SK-N-MC (cell line): ENCODE results near the gene PTPN4.
"Not testable (repeated sequence)": the region's sequence is repeated elsewhere in the genome, so short reads cannot be mapped to it uniquely, and the experiment has no call there.

Source experiments
- DNase-seq: peaks from one replicate; pipeline ENCODE4 v3.0.0-alpha.2; 2011; ENCODE audit warnings: low read depth, low spot score
- H3K27ac ChIP-seq: fragments of 200-600 bp; sonication (generic); 2 replicates; pipeline ENCODE4 v1.5.1; 2016; ENCODE audit warnings: mixed run types
- H3K36me3 ChIP-seq: fragments of 200-600 bp; sonication (generic); 2 replicates; pipeline ENCODE4 v1.6.1; 2017; ENCODE audit warnings: antibody characterized with exemption, low read length, mixed read lengths; ENCODE audit not compliant: insufficient read depth
- H3K4me3 ChIP-seq: fragments of 200-600 bp; sonication (generic); 2 replicates; pipeline ENCODE4 v1.5.1; 2016
- H3K9ac ChIP-seq: fragments of 200-600 bp; sonication (generic); 2 replicates; pipeline ENCODE4 v1.8.0; 2017; ENCODE audit warnings: mixed run types, mixed read lengths; ENCODE audit not compliant: insufficient read length
- H3K9me3 ChIP-seq: fragments of 200-600 bp; sonication (generic); 2 replicates; pipeline ENCODE4 v1.6.1; 2017; ENCODE audit warnings: low read depth, mild to moderate bottlenecking, antibody characterized with exemption, low read length, moderate library complexity, mixed read lengths
- EZH2 ChIP-seq: fragments of 200-600 bp; sonication (generic); IDR thresholded peaks from one replicate; pipeline ENCODE4 v1.6.1; 2017; ENCODE audit warnings: antibody characterized with exemption
- FOXP2 ChIP-seq: optimal IDR thresholded peaks from 2 replicates; pipeline ENCODE3; 2011; ENCODE audit warnings: mild to moderate bottlenecking, moderate library complexity; ENCODE audit not compliant: insufficient read depth; ENCODE audit errors: extremely low read length, control extremely low read depth
- POLR2AphosphoS5 ChIP-seq: IDR thresholded peaks from 2 replicates; pipeline ENCODE4 v1.6.1; 2012; ENCODE audit warnings: mild to moderate bottlenecking, low read depth, low read length, borderline replicate concordance

The PTPN4 gene

DNA sequence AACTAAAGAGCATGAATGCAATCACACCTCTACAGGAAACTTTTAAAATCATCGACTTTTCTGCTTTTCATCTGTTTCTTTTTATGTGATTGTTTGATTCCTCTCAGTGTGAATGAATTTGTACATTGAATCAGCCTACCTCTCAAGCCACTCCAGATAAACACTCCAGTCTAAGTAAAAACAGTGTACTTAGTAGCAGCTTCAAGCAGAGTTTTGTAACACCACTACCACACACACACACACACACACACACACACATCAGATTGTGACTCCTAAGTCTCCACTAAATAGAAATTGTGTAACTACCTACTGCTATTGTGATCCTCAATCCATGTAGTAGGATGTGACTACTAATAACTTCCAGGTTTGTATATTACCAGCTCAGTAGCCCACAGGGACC is 187.8 kb downstream of the PTPN4 start:
- H3K4me3 ChIP-seq, result no peak overlapping the region
- TF ChIP-seq EZH2 (no peak), FOXP2 (no peak), POLR2AphosphoS5 (no peak)
- no peak for DNase-seq
- 0 out of 2 replicates have a peak, but pooled peaks cover 6% of the 10 kb centered on the region for H3K36me3 ChIP-seq
- H3K9ac ChIP-seq, result no peak overlapping the region
- H3K27ac ChIP-seq, result no peak overlapping the region
- no peaks in the 10 kb centered on the region for H3K9me3 ChIP-seq

DNA sequence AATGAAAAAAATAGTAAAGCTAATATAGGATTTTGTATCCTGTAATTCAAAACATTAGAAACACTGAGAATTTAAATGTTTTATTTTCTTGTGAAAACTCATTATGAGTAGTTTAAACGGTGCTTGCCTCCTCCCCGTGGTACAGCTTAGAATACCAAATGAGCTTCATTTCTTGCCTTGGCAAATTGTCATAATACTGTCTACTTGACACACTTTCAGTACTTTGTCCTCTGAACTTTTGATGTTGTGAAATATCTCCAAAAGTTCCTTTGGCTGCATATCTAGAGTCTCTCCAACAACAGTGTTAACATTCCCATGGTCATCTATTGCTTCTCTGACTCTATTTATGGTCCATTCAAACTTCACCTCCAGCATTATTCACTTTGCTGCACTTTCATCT is 191.2 kb downstream of the PTPN4 start:
- no peak for DNase-seq
- H3K36me3 ChIP-seq, result peaks cover 10% of the 10 kb centered on the region; the same call in 1 of the 2 replicates
- H3K4me3 ChIP-seq, result no peak overlapping the region
- H3K9me3 ChIP-seq, result no peaks in the 10 kb centered on the region
- H3K9ac ChIP-seq, result no peak overlapping the region
- TF ChIP-seq FOXP2, result no peak
- H3K27ac ChIP-seq, result no peak overlapping the region

DNA sequence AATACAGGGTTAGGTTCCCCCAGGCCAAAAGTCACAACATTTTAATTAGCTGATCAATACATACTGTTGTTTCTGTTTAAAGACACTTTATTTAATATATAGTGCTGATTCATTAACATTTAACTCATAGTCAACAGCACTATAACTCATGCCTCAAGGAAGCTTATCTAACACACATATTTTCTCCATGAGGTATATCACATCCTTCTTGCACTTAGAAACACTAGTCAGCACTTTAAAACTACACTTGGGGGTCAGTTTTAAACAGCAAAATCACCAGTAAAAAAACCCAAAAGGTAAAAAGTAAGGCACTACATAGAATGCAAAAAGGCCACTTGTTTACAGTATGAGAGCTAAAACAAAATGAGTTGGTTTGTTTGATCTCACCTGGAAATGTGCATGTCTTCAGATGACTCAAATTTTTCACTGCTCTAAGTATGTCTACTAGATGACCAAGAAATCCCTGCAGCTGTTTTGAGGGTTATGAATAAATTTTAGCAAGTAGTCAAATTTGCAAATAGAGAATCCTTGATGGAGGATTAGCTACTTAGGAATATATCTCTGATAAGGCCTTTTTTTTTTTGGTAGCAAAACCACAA is 199.0 kb downstream of the PTPN4 start:
- Histone ChIP-seq H3K9me3 (0 out of 2 replicates have a peak, but pooled peaks cover 6% of the 10 kb centered on the region), H3K36me3 (peaks cover 32% of the 10 kb centered on the region)
- no peak for DNase-seq

DNA sequence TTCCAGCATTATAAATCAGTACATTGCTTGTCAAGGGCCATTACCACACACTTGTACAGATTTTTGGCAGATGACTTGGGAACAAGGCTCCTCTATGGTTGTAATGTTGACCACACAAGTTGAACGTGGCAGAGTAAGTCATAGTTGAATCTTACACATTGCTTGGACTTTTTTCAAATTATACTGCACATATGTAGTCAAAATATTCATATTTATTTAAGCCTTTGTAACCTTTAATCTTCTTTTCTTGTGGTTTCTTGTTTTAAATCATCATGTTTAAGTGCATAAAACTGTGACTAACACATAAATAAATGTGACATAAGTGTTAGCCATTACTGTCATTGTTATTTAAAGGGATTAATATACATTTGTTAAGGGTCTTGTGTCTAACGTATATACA is 201.1 kb downstream of the PTPN4 start:
- no peak for DNase-seq
- Histone ChIP-seq H3K9me3 (0 out of 2 replicates have a peak, but pooled peaks cover 6% of the 10 kb centered on the region), H3K4me3 (no peak overlapping the region), H3K36me3 (peaks cover 32% of the 10 kb centered on the region), H3K27ac (no peak overlapping the region), H3K9ac (no peak overlapping the region)
- TF ChIP-seq EZH2 (no peak), POLR2AphosphoS5 (no peak), FOXP2 (no peak)

More for the DNA sequence above, 199.0 kb downstream of the PTPN4 start:
- TF ChIP-seq EZH2, result no peak
- H3K9ac ChIP-seq, result no peak overlapping the region
- H3K27ac ChIP-seq, result no peak overlapping the region
- no peak overlapping the region for H3K4me3 ChIP-seq

DNA sequence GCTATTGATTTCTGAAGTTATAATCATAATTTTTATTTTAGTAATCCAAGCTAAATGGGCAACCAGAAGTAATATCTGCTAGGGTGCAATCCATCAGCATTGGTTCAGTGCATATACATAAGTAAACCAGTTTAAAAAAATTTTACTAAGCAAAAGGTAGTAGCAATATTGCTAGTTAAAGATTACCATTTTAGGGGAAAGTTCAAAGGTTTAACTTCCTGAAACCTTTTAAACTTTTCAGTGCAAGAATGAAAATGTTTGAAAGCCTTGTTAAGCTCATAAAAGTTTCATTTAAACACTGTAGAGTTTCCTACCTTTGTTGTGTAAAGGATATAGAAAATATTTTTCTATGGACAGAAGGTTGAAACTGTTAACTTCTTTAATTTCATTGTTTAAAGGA is 222.2 kb downstream of the PTPN4 start:
- no peak overlapping the region for H3K9ac ChIP-seq
- no peaks in the 10 kb centered on the region for H3K9me3 ChIP-seq
- no peak for DNase-seq
- no peaks in the 10 kb centered on the region for H3K36me3 ChIP-seq
- TF ChIP-seq POLR2AphosphoS5 (no peak), EZH2 (no peak), FOXP2 (no peak)
- H3K4me3 ChIP-seq, result no peak overlapping the region
- H3K27ac ChIP-seq, result no peak overlapping the region

DNA sequence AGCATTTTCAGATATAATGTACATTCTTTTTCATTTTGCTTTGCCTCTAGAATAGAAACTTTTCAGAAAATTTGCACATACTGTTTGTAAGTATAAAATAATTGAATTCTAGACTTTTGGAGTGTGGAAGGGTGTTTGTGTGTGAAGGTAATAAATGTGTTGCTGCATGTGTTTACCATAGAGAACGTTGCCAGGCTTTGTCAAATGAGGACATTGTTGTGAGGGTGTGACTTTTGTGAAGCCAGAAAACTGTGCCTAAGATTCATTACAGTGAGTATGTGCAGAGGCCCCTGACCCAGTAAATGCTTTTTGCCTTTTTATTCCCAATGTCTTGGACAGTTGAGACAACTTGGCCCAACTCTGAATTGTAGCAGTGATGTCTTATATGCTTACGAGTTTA is 222.8 kb downstream of the PTPN4 start:
- Histone ChIP-seq H3K4me3 (no peak overlapping the region), H3K9me3 (no peaks in the 10 kb centered on the region), H3K27ac (no peak overlapping the region), H3K9ac (no peak overlapping the region), H3K36me3 (no peaks in the 10 kb centered on the region)
- TF ChIP-seq POLR2AphosphoS5 (no peak), FOXP2 (no peak), EZH2 (no peak)
- no peak for DNase-seq

DNA sequence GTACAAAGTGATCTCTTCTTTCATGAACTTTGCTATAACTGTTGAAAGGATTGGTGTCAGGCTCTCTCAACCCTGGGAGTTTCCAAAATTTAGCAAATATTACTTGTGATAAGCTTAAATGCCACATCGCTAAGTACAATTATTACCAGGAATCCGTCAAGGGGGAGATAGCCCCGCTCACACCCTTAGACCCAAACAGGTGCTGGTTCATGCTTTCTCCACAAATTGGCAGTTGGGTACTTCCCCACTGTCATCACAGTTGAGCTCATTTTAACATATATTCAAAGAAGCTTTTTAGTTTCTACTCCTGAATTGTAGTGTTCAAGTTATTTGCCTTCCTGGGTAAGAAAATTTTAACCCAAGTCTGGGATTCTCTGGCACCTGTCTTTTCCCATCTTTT is 223.4 kb downstream of the PTPN4 start:
- Histone ChIP-seq H3K9ac (no peak overlapping the region), H3K27ac (no peak overlapping the region), H3K36me3 (no peaks in the 10 kb centered on the region), H3K4me3 (no peak overlapping the region), H3K9me3 (no peaks in the 10 kb centered on the region)
- TF ChIP-seq FOXP2, result no peak
- no peak for TF ChIP-seq EZH2
- no peak for TF ChIP-seq POLR2AphosphoS5
- DNase-seq, result no peak

DNA sequence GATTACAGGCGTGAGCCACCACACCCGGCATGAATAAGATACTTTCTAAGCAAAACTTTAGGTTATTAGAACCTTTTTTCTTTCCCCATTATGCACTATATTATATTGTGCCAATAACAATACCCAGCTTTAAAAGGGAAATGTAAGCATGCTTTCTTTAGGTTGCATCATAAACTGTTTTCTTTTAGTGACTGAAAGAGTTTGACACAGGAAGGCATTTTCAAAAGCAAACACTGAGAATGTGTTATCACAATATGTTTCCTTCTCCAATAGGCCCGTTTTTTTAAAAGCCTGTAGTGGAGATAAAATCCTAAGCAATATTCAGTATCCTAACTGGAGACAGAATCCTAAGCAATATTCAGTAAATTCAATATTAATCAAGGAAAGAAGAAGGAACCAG is 236.4 kb downstream of the PTPN4 start:
- no peak overlapping the region for H3K4me3 ChIP-seq
- no peak overlapping the region; the same call in 1 of the 2 replicates for H3K27ac ChIP-seq
- H3K9me3 ChIP-seq, result no peaks in the 10 kb centered on the region
- no peaks in the 10 kb centered on the region for H3K36me3 ChIP-seq
- no peak overlapping the region for H3K9ac ChIP-seq
- TF ChIP-seq POLR2AphosphoS5, result no peak
- no peak for TF ChIP-seq FOXP2
- TF ChIP-seq EZH2, result no peak
- no peak for DNase-seq

DNA sequence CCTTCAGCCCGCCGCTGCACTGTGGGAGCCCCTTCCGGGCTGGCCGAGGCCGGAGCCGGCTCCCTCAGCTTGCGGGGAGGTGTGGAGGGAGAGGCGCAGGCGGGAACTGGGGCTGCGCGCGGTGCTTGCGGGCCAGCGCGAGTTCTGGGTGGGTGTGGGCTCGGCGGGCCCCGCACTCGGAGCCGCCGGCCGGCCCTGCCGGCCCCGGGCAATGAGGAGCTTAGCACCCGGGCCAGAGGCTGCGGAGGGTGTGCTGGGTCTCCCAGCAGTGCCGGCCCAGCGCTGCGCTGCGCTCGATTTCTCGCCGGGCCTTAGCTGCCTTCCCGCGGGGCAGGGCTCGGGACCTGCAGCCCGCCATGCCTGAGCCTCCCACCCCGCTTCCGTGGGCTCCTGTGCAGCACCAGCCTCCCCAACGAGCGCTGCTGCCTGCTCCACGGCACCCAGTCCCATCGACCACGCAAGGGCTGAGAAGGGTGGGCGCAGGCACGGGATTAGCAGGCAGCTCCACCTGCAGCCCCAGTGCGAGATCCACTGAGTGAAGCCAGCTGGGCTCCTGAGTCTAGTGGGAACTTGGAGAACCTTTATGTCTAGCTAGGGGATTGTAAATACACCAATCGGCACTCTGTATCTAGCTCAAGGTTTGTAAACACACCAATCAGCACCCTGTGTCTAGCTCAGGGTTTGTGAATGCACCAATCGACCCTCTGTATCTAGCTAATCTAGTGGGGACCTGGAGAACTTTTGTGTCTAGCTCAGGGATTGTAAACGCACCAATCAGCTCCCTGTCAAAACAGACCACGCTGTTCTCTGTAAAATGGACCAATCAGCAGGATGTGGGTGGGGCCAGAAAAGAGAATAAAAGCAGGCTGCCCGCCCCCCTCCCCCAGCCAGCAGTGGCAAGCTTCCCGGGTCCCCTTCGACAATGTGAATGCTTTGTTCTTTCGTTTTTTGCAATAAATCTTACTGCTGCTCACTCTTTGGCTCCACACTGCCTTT is 237.5 kb downstream of the PTPN4 start:
- H3K4me3 ChIP-seq, H3K9ac ChIP-seq, H3K36me3 ChIP-seq, DNase-seq, H3K27ac ChIP-seq, H3K9me3 ChIP-seq: not testable (repeated sequence)
